ENCODE results near the gene MDFIC.

- TF ChIP-seq, protein P1, sequence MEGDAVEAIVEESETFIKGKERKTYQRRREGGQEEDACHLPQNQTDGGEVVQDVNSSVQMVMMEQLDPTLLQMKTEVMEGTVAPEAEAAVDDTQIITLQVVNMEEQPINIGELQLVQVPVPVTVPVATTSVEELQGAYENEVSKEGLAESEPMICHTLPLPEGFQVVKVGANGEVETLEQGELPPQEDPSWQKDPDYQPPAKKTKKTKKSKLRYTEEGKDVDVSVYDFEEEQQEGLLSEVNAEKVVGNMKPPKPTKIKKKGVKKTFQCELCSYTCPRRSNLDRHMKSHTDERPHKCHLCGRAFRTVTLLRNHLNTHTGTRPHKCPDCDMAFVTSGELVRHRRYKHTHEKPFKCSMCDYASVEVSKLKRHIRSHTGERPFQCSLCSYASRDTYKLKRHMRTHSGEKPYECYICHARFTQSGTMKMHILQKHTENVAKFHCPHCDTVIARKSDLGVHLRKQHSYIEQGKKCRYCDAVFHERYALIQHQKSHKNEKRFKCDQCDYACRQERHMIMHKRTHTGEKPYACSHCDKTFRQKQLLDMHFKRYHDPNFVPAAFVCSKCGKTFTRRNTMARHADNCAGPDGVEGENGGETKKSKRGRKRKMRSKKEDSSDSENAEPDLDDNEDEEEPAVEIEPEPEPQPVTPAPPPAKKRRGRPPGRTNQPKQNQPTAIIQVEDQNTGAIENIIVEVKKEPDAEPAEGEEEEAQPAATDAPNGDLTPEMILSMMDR (IDR thresholded peaks at IDR 0.05): no peak
- TF ChIP-seq EZH2 (IDR thresholded peaks at IDR 0.05; ENCODE audit: borderline replicate concordance, insufficient read depth, low read depth, low read length, poor library complexity, severe bottlenecking): no peak
Measured at GRCh38 chr7:115059321-115059720, 137.4 kb downstream of the MDFIC start.

All from B cell (primary cell).